GM19023 (cell line): ENCODE measurements around the gene DHODH.

Experiments
- ATAC-seq: cut with Tn5 transposase; IDR thresholded peaks from one replicate; pipeline ENCODE4 v1.9.1; 2021; ENCODE audit warnings: mild to moderate bottlenecking, moderate library complexity; ENCODE audit not compliant: unreplicated experiment

The DHODH gene

GRCh38 chr16:72013389-72013788 lies 4.8 kb downstream of the DHODH start:
- ATAC-seq = no peak

- no peak for ATAC-seq
These were observed 5.5 kb downstream of the DHODH start for GRCh38 chr16:72013888-72014581.

DNA sequence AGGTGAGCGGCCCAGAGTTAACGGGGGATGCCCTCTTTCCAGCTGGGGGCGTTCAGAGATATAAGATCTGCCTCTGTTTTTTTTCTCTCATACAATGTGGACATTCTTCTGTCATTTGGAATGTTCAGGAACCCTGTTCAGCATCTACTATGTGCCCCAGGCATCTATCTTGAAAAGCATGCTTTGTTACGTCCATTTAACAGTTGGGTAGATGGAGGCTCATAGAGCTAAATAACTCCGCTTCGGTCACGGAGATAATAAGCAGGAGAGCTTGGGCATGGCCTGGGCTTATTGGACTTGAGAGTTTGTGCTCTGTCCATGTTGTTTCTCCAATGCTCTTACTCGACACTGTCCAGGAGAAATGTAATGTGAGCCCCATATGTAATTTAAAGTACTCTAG lies 6.1 kb downstream of the DHODH start:
- ATAC-seq = no peak

GRCh38 chr16:72015124-72015523 lies 6.6 kb downstream of the DHODH start:
- no peak for ATAC-seq

DNA sequence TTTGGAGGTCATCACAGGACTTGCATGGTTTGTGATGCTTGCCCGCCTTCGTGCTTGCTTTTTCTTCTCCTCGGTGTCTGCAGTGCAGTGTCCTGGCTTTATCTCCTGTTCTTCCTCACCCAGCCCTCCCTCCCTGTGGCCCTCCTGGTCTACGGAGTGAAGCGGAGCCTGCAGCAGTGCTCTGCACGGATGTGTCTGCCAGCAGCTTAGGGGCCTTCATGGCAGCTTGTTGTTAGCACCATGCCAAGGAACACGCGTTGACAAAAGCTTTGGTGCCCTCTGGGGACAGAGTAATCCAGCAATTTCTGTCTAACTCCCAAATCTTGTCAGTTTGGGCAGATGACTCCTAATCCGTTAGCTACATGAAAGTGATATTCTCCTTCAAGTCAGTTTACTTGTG lies 9.9 kb downstream of the DHODH start:
- ATAC-seq = no peak

DNA sequence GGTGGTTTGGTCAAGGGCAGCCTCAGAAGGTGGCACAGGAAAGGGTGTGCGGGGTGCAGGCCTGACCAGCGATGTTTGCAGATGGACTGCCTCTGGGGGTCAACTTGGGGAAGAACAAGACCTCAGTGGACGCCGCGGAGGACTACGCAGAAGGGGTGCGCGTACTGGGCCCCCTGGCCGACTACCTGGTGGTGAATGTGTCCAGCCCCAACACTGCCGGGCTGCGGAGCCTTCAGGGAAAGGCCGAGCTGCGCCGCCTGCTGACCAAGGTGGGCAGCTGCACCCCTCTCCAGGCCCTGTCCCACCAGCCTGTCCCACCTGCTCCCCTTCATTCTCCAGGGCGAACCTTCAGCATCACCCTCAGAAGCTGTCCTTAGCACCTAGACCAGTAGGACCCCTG lies 12.5 kb downstream of the DHODH start:
- no peak for ATAC-seq

DNA sequence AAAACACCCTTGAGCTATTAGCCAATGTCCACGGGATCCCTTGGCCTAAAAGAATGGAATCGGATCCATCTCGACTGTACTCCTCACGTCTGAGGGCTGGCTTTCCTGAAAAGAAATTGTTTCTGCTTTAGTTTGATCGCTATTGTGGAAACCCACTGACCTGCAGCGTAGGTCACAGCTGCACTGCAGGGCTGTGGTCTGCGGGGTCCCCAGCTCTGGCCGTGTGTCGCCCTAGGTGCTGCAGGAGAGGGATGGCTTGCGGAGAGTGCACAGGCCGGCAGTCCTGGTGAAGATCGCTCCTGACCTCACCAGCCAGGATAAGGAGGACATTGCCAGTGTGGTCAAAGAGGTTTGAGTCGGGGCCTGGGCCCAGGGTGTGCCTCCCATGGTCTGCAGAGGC lies 13.6 kb downstream of the DHODH start:
- no peak for ATAC-seq

GRCh38 chr16:72023962-72024361 lies 15.4 kb downstream of the DHODH start:
- no peak for ATAC-seq

DNA sequence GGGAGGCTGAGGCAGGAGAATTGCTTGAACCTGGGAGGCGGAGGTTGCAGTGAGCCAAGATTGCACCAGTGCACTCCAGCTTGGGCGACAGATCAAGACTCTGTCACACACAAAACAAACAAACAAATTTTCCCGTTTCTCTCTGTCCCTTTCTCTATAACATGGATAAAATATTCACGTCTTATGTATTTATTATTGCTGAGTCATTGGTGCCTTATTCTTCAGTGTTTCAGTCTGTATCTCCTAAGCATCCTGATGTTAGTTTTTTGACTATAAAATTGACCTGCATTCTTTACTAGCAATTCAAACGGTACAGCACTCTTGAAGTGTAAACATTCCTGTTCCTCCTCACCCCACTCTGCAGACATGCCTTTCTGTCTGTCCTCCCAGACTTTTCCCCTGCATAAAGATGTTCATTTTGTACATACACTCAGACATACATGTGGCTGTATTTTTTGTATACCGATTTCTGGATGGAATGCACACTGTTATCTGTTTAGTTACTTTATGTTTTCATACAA lies 16.4 kb downstream of the DHODH start:
- ATAC-seq = no peak

DNA sequence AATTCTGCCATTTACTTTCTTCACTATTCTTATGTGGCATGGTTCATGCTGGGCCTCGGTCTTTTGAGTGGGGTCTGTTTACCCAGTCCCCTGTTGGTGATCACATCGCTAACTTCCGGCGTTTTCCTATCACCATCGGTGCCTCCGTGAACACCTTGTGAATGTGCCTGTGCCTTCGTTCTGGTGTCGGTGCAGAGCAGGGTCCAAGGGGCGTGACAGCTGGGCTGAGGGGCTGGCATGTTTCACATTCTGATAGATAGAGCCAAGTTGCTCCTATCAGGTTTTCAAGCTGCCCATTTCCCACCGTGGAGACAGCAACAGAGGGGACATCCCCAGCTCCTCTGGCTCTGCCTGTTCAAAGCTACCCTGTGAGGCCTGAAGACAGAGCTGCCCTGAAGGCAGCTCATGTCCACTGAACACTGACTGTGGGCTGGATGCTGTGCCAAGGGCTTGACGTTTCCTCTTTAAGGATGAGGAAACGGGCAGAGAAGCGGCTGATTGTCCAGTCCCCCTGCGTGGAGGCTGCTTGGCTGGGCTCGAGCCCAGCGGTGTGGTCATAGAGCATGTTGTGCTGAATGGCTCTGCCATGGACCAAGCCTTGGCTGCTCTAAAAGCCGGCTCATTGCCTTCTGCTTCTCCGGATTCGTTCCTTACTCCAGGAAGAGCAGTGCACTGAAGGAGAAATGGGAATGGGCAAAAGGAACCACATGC lies 17.0 kb downstream of the DHODH start:
- no peak for ATAC-seq

DNA sequence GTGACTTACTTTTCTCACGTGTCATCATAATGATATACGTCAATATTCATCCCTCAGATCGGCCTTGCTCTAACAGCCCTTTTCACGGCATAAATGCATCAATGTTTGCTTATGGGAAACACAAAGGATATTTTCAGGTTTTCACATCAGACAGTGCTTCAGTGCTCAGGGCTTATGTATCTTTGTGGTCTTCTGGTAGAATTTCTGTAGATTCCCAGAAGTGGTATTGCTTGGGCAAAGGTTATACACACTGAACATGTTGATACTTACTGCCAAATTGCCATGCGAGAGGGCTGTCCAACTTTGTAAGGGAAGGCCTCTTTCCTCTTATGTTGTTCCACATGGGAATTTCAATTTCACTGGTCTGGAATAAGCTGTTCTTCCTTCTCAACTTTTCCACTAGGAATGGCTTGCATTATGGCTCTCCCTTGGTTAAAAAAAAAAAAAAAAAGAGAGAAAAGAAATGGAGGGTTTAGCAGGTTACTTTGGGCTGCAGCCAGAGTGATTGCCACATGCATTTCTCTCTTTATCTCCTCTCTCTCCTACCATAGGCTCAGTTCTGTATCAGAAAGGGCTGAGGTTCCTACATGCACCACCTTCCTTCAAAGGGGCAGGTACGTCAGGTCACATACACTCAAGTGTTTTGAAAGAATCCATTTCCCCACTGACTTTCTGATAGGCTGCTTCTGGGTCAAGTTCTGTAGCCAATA lies 19.3 kb downstream of the DHODH start:
- ATAC-seq = no peak

DNA sequence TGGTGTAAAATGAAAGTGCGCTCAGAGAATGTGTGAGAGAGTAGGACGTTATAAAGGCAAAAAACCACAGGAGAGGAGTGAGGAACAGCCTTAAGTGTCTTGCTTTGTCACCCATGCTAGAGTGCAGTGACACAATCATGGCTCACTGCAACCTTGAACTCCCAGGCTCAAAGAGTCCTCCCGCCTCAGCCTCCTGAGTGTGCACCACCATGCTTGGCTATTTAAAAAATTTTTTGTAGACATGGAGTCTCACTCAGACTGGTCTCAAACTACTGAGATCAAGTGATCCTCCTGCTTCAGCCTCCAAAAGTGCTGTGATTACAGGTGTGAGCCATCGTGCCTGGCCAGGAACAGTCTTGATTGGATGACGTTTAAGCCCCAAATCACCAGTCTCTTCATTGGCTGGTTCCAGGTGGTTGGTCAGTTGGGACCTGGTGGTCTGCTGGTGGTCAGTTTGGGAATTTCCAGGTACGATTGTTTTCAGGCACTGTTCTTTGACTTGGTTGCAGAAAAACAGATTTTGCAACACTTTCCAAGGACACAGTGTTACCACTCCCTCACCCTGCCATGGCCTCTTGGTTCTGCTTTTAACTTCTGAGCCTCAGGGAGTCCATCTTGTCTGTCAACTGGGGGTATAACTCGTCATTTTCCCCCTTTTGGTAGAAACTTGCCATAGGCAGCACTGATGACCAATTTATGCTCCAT lies 21.2 kb downstream of the DHODH start:
- no peak for ATAC-seq

DNA sequence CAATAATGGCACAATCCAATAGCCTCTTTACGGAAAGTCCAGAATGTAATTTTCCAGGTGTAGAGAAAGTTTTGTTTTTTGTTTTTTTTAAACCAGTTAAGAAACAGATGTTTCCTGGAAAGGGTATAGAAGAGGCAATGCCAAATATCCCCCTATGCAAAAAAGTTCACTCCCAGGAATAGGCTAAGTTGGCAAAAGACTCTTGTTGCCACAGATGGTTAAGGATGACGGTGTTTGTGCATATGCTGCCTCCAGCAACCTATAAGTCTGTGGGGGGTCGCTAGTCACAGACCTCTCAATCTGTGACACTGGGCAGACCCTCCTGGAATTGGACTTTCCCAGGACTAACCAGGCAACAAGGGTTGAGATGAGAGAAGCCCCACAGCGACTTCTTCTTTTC lies 24.9 kb downstream of the DHODH start:
- no peak for ATAC-seq

DNA sequence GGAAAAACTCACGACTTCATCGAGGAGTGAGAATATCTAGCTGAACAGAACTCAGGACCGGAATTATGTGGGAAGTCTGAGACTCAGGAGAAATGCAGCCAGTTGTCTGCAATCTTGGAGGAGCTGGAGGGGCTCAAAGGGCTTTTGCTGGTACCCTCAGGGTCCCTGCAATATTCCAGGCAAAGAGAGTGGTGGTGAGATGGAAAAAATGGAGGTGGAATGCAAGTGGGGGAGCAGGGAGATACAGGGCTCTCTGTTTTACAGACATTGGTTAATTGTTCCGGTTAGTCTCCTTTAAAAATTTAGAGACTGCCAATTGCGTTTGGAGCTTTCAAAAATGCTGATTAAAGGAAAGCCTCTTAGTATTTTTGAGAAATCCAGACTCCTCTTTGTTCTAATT lies 27.6 kb downstream of the DHODH start:
- no peak for ATAC-seq

DNA sequence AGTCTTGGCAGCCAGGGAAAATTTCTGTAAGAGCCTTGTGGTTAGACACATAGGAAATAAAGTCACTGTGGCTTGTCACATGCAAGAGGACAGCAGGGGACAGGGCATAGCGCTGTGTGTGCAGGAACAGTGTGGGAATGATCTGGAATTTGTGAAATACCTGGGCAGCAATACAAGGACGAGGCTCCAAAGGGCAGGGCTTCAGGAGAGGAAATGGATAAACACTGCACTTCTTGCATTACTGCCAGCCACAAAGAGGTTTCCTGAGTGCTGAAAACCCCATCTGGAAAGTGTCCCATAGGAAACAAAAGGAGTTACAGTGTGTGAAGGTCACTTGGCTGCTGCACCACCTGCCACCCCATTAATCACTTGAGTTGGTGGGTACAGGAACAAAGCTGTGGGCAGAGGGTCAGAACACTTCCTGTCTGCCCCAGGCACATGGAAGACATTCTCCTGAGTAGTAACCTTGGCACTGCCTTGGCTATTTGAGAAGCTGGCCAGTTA lies 33.7 kb downstream of the DHODH start:
- no peak for ATAC-seq

- ATAC-seq = no peak
These were observed 34.5 kb downstream of the DHODH start for GRCh38 chr16:72043058-72043457.

- ATAC-seq = no peak
These were observed 35.0 kb downstream of the DHODH start for GRCh38 chr16:72043539-72043938.

- ATAC-seq = no peak
These were observed 35.8 kb downstream of the DHODH start for GRCh38 chr16:72044296-72044695.

- ATAC-seq = no peak
These were observed 36.3 kb downstream of the DHODH start for GRCh38 chr16:72044825-72045359.

GRCh38 chr16:72049110-72049509 lies 40.6 kb downstream of the DHODH start:
- no peak for ATAC-seq
